Epithelial cell of esophagus (primary cell): Measurements from ENCODE around the gene FAM174C.

Experiments
- DNase-seq: peaks from one replicate; pipeline ENCODE4 v3.0.0; 2010; ENCODE audit warnings: low read depth
- H3K4me3 ChIP-seq: 2 replicates; pipeline ENCODE4 v1.5.1; 2011; ENCODE audit warnings: mild to moderate bottlenecking, low read length, control low read depth
- CTCF ChIP-seq: IDR thresholded peaks from 2 replicates; pipeline ENCODE4 v1.5.1; 2011; ENCODE audit warnings: low read depth, mild to moderate bottlenecking, low read length, control low read depth, inconsistent platforms; ENCODE audit not compliant: insufficient read depth; ENCODE audit errors: missing control alignments

The FAM174C gene

GRCh38 chr19:1273263-1274041, 1.9 kb upstream of the FAM174C start:
- no peak overlapping the region for H3K4me3 ChIP-seq
- DNase-seq, result no peak

GRCh38 chr19:1274081-1274851, 1.1 kb upstream of the FAM174C start:
- peak; percentile 10 for TF ChIP-seq CTCF
- no peak for DNase-seq
- H3K4me3 ChIP-seq, result peak overlapping the region; percentile 49

More at GRCh38 chr19:1273263-1274041, 1.9 kb upstream of the FAM174C start:
- no peak for TF ChIP-seq CTCF

- H3K4me3 ChIP-seq, result peak overlapping the region; percentile 49
These were observed 474 bp upstream of the FAM174C start for GRCh38 chr19:1274852-1275259.

GRCh38 chr19:1275976-1276627, 772 bp downstream of the FAM174C start:
- TF ChIP-seq CTCF, result no peak
- peak overlapping the region; percentile 74 for H3K4me3 ChIP-seq
- DNase-seq, result no peak

More at GRCh38 chr19:1274852-1275259, 474 bp upstream of the FAM174C start:
- DNase-seq, result no peak
- TF ChIP-seq CTCF, result no peak

GRCh38 chr19:1276628-1277022, 1.3 kb downstream of the FAM174C start:
- no peak for DNase-seq
- peak overlapping the region; percentile 74 for H3K4me3 ChIP-seq
- no peak for TF ChIP-seq CTCF

- no peak overlapping the region for H3K4me3 ChIP-seq
- DNase-seq, result no peak
These were observed 1.7 kb downstream of the FAM174C start for GRCh38 chr19:1277061-1277460.

More at GRCh38 chr19:1277061-1277460, 1.7 kb downstream of the FAM174C start:
- TF ChIP-seq CTCF, result no peak
